SK-N-SH treated with all-trans-retinoic acid at 6 μM for 48 hours (cell line): ENCODE results near the gene ATOX1.

Experiments used
- ESRRG ChIP-seq: fragments of 250-450 bp; sonication (Bioruptor Pico); IDR thresholded peaks from 2 replicates; pipeline ENCODE4 v1.6.1; 2021; ENCODE audit warnings: mild to moderate bottlenecking
- ISL1 ChIP-seq: fragments of 250-450 bp; sonication (Bioruptor Pico); IDR thresholded peaks from 2 replicates; pipeline ENCODE4 v2.1.2; 2022; ENCODE audit warnings: mild to moderate bottlenecking, moderate library complexity
- PPARA ChIP-seq: fragments of 250-450 bp; sonication (Bioruptor Pico); IDR thresholded peaks from 2 replicates; pipeline ENCODE4 v1.5.0; 2020; ENCODE audit warnings: mild to moderate bottlenecking, borderline replicate concordance
- TOX ChIP-seq: fragments of 250-450 bp; sonication (Bioruptor Pico); IDR thresholded peaks from 2 replicates; pipeline ENCODE4 v1.8.0; 2021; ENCODE audit warnings: mild to moderate bottlenecking, moderate library complexity, borderline replicate concordance
- ZFP3 ChIP-seq: fragments of 250-450 bp; sonication (Bioruptor Pico); IDR thresholded peaks from 2 replicates; pipeline ENCODE4 v1.5.0; 2020; ENCODE audit warnings: mild to moderate bottlenecking, moderate library complexity
- ZFP30 ChIP-seq: fragments of 450-650 bp; formaldehyde crosslinking; IDR thresholded peaks from 2 replicates; pipeline ENCODE4 v1.5.0; 2022; ENCODE audit warnings: mild to moderate bottlenecking, moderate library complexity
- ZNF70 ChIP-seq: fragments of 450-650 bp; formaldehyde crosslinking; IDR thresholded peaks from 2 replicates; pipeline ENCODE4 v1.5.0; 2020; ENCODE audit warnings: mild to moderate bottlenecking, moderate library complexity
- TF ChIP-seq, protein P1 (sequence below): fragments of 250-450 bp; sonication (Bioruptor Pico); IDR thresholded peaks from 2 replicates; pipeline ENCODE4 v1.8.0; 2020; ENCODE audit warnings: mild to moderate bottlenecking, moderate library complexity, borderline replicate concordance
- TF ChIP-seq, protein P2 (sequence below): fragments of 250-450 bp; sonication (Bioruptor Pico); IDR thresholded peaks from 2 replicates; pipeline ENCODE4 v1.8.0; 2021; ENCODE audit warnings: low read depth, mild to moderate bottlenecking, moderate library complexity, borderline replicate concordance

DNA sequence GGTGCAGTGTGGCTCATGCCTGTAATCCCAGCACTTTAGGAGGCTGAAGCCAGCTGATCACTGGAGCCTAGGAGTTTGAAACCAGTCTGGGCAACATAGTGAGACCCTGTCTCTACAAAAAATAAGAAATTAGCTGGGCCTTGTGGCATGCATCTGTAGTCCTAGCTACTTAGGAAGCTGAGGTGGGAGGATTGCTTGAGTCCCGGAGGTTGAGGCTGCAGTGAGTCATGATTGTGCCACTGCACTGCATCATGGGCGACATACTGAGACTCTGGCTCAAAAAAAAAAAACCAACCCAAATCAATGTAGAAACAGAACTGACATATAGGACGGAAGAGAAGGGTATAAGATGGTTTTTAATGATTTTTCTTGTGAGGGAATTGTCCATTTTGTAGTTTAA is 41.0 kb upstream of the ATOX1 start:
- TF ChIP-seq, protein P1, sequence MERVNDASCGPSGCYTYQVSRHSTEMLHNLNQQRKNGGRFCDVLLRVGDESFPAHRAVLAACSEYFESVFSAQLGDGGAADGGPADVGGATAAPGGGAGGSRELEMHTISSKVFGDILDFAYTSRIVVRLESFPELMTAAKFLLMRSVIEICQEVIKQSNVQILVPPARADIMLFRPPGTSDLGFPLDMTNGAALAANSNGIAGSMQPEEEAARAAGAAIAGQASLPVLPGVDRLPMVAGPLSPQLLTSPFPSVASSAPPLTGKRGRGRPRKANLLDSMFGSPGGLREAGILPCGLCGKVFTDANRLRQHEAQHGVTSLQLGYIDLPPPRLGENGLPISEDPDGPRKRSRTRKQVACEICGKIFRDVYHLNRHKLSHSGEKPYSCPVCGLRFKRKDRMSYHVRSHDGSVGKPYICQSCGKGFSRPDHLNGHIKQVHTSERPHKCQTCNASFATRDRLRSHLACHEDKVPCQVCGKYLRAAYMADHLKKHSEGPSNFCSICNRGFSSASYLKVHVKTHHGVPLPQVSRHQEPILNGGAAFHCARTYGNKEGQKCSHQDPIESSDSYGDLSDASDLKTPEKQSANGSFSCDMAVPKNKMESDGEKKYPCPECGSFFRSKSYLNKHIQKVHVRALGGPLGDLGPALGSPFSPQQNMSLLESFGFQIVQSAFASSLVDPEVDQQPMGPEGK (CRISPR knock-in tag), result no peak
- TF ChIP-seq, protein P2, sequence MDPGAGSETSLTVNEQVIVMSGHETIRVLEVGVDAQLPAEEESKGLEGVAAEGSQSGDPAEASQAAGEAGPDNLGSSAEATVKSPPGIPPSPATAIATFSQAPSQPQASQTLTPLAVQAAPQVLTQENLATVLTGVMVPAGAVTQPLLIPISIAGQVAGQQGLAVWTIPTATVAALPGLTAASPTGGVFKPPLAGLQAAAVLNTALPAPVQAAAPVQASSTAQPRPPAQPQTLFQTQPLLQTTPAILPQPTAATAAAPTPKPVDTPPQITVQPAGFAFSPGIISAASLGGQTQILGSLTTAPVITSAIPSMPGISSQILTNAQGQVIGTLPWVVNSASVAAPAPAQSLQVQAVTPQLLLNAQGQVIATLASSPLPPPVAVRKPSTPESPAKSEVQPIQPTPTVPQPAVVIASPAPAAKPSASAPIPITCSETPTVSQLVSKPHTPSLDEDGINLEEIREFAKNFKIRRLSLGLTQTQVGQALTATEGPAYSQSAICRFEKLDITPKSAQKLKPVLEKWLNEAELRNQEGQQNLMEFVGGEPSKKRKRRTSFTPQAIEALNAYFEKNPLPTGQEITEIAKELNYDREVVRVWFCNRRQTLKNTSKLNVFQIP (CRISPR knock-in tag), result no peak
- TF ChIP-seq ISL1 (CRISPR knock-in tag), result no peak
- TF ChIP-seq ESRRG, result no peak
- TF ChIP-seq TOX, result no peak
- no peak for TF ChIP-seq ZFP30
- no peak for TF ChIP-seq ZNF70 (CRISPR knock-in tag)
- TF ChIP-seq PPARA, result no peak
- TF ChIP-seq ZFP3 (CRISPR knock-in tag), result no peak
